Esophagus muscularis mucosa (tissue), 4 donors: ENCODE data around the gene CDH1. TPM values are rescaled to one million over a fixed set of nuclear protein-coding genes. Genes with fewer than 3 reads are reported as not detected.

Source experiments
- DNase-seq: peaks from one replicate; pipeline ENCODE4 v3.0.0-alpha.2; 2017; ENCODE audit errors: extremely low spot score
- H3K27ac ChIP-seq, 4 donors: fragments of 200-600 bp; sonication (generic); replicated peaks in 1 of 4; 1 replicate in 3 of 4; 2 replicates in 1 of 4; pipeline ENCODE4 v1.5.1; 2016 to 2019; ENCODE audit warnings: mild to moderate bottlenecking in 1 of 4
- H3K27me3 ChIP-seq, 4 donors: fragments of 200-600 bp; sonication (generic); one replicate each; pipeline versions ENCODE4 v1.5.1 to v1.6.0; 2016 to 2019
- H3K36me3 ChIP-seq, 4 donors: fragments of 200-600 bp; sonication (generic); one replicate each; pipeline ENCODE4 v1.5.1; 2016 to 2019
- H3K4me1 ChIP-seq, 4 donors: fragments of 200-600 bp; sonication (generic); one replicate each; pipeline ENCODE4 v1.5.1; 2016 to 2019
- H3K4me3 ChIP-seq, 4 donors: fragments of 200-600 bp; sonication (generic); 1 replicate in 2 of 4; 2 replicates in 2 of 4; pipeline ENCODE4 v1.5.1; 2016 to 2019; ENCODE audit warnings: mild to moderate bottlenecking in 4 of 4, moderate library complexity in 1 of 4
- H3K9me3 ChIP-seq, 4 donors: fragments of 200-600 bp; sonication (generic); 1 replicate in 3 of 4; 2 replicates in 1 of 4; pipeline ENCODE4 v1.5.1; 2016 to 2019
- EP300 ChIP-seq: sonication (generic); formaldehyde crosslinking; IDR thresholded peaks from one replicate; pipeline ENCODE4 v1.6.1; 2017; ENCODE audit warnings: antibody characterized with exemption
- POLR2A ChIP-seq: fragments of 450-650 bp; IDR thresholded peaks from one replicate; pipeline ENCODE4 v1.6.1; 2017; ENCODE audit warnings: antibody characterized with exemption, moderate library complexity, mild to moderate bottlenecking, low read depth
- POLR2AphosphoS5 ChIP-seq, 2 donors: sonication (generic); formaldehyde crosslinking; IDR thresholded peaks; one replicate each; pipeline ENCODE4 v1.6.1; 2017; ENCODE audit warnings: antibody characterized with exemption in 2 of 2
- WGBS: methylation state at CpG from one replicate; pipeline ENCODE4 v1.1.5; 2018; 5-methylcytosine and 5-hydroxymethylcytosine counted together
- intact Hi-C: fragments of 100-400 bp; cut with DNase I; formaldehyde crosslinking; loops from one replicate; pipeline ENCODE4 v1.15.1; 2023
- total RNA-seq, 4 donors: library from RNA; depleted of rRNA; stranded (reverse); fragments of >200 nt; gene quantifications; one replicate each; pipeline versions ENCODE4 v1.1.0 to v1.2.1, GENCODE V29; 2016
- TF ChIP-seq, protein P1 (sequence below), 3 experiments: fragments of 200-600 bp in 2 of 3; fragments of 450-650 bp in 1 of 3; sonication (generic) in 2 of 3; IDR thresholded peaks; one replicate each; pipeline ENCODE4 v1.5.1; 2017 to 2019; ENCODE audit warnings: antibody characterized with exemption in 3 of 3, mild to moderate bottlenecking in 2 of 3, moderate library complexity in 1 of 3

The CDH1 gene
- total RNA-seq, 4 donors from 2014 or later: 0.17 to 0.83 (median 0.51) TPM

DNA sequence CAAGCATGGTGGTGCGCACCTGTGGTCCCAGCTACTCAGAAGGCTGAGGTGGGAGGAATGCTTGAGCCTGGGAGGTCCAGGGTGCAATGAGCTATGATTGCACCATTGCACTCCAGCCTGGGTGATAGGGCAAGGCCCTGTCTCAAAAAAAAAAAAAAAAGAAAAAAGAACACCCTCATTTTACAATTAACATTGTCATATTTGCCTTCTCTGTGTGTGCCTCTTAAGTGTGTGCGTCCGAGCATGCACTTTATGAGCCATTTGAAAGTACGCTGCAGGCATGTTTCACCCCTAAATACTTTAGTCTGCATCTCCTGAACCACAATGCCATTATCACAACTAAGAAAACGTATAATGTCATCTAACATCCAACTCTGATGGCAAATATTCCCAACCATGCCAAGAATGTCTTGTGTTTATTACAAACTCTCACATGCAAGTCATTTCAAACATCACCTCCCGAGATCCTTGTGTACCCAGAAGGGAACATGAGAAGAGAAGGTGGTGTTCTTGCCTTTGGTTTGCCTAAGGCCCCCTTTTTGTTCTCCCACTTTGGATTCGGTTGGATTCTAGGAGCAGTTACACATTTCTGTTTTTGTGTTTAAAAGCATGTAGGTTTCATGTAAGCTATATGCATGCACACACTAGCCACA, 38.0 kb downstream of the CDH1 start:
- 72% methylated on average over 7 of the region's 7 CpGs for WGBS
- TF ChIP-seq POLR2AphosphoS5 (IDR thresholded peaks at IDR 0.05) (no peak), EP300 (no peak), POLR2A (no peak)
- TF ChIP-seq, protein P1, sequence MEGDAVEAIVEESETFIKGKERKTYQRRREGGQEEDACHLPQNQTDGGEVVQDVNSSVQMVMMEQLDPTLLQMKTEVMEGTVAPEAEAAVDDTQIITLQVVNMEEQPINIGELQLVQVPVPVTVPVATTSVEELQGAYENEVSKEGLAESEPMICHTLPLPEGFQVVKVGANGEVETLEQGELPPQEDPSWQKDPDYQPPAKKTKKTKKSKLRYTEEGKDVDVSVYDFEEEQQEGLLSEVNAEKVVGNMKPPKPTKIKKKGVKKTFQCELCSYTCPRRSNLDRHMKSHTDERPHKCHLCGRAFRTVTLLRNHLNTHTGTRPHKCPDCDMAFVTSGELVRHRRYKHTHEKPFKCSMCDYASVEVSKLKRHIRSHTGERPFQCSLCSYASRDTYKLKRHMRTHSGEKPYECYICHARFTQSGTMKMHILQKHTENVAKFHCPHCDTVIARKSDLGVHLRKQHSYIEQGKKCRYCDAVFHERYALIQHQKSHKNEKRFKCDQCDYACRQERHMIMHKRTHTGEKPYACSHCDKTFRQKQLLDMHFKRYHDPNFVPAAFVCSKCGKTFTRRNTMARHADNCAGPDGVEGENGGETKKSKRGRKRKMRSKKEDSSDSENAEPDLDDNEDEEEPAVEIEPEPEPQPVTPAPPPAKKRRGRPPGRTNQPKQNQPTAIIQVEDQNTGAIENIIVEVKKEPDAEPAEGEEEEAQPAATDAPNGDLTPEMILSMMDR (IDR thresholded peaks at IDR 0.05): no peak
- no peak for DNase-seq
- Histone ChIP-seq H3K9me3 (no peaks in the 10 kb centered on the region), H3K27me3 (no peaks in the 10 kb centered on the region), H3K27ac (no peak overlapping the region), H3K4me3 (no peak overlapping the region), H3K36me3 (no peaks in the 10 kb centered on the region), H3K4me1 (no peaks in the 10 kb centered on the region)
- intact Hi-C loops: no loop called here

DNA sequence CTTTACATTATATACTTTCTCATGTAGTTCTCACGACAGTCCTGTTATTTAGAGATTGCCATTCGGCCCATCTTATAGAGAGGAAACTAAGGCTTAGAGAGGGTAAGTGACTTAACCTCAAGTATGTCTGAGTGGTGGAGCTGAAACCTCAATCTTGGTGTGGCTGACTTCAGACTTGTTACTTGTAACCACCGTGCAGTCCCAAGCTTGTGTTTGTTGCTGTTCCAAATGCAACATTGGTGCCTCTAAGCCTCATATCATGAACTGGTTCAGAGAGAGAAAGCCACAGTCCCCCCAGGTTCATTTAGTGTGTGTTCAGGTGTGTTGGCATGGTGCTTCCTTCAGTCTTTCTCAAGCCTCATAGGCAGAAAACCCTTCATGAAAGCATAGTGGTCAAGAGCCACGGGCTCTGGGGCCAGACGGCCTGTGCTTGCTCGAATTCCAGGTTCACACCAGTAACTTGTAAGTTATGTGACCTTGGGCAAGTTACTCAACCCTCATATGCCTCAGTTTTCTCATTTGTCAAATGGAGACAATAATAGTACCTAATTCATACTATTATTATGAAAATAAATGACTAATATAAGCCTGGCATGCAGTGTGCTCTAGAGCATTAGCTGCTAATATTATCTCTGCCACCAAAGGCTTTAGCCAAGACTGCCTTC, 39.9 kb downstream of the CDH1 start:
- H3K9me3 ChIP-seq: no peaks in the 10 kb centered on the region
- H3K27me3 ChIP-seq: peaks cover 0 to 7% (median 0%) of the 10 kb centered on the region in 4 donors
- H3K27ac ChIP-seq: no peak overlapping the region
- H3K4me1 ChIP-seq: no peaks in the 10 kb centered on the region
- WGBS: 82% methylated on average over 6 of the region's 6 CpGs
- H3K4me3 ChIP-seq: no peak overlapping the region
- TF ChIP-seq POLR2AphosphoS5 (IDR thresholded peaks at IDR 0.05) (no peak), EP300 (no peak), POLR2A (no peak)
- TF ChIP-seq, protein P1 (IDR thresholded peaks at IDR 0.05): no peak
- no peaks in the 10 kb centered on the region for H3K36me3 ChIP-seq
- DNase-seq: no peak
- intact Hi-C loops: no loop called here

DNA sequence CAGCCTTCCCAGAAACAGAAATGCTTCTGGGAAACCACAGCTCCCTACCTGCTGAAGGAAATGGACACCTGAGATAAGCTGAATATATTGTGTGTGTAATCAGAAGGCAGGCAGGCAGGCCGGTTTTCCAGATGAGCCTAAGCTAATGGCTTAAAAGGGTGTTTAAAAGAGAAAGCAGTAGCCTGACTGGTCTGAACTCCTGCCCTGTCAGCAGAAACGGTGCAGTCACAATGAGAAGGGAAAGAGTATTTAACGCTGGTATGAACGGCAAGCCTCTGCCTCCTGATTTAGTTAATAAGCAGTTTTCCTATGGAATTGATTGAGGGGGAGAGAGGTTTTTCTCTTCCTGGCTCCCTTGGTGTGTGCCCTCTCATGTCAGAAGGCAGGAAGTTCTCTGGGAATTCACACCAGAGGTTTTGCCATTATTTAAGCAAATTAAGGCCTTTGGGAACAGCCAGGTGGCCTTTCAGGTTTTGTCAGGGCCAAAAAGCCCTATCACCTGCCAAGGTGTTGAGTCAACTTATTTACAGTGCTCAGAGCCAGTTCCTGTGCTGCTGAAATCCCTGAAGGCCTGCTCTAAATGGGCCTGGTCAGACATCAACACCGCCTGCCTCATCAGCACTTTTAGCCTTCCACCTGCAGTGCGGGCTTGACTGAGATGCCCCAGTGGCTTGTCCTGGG, 41.6 kb downstream of the CDH1 start:
- no peak for TF ChIP-seq POLR2AphosphoS5 (IDR thresholded peaks at IDR 0.05)
- TF ChIP-seq EP300: no peak
- no peak for TF ChIP-seq POLR2A
- TF ChIP-seq, protein P1 (IDR thresholded peaks at IDR 0.05): no peak
- WGBS: 60% methylated on average over 6 of the region's 6 CpGs
- Histone ChIP-seq H3K27ac (no peak overlapping the region), H3K4me3 (no peak overlapping the region), H3K36me3 (no peaks in the 10 kb centered on the region), H3K9me3 (no peaks in the 10 kb centered on the region), H3K4me1 (no peaks in the 10 kb centered on the region), H3K27me3 (peaks cover 0 to 10% (median 0%) of the 10 kb centered on the region in 4 donors)
- intact Hi-C loops: no loop called here
- no peak for DNase-seq

DNA sequence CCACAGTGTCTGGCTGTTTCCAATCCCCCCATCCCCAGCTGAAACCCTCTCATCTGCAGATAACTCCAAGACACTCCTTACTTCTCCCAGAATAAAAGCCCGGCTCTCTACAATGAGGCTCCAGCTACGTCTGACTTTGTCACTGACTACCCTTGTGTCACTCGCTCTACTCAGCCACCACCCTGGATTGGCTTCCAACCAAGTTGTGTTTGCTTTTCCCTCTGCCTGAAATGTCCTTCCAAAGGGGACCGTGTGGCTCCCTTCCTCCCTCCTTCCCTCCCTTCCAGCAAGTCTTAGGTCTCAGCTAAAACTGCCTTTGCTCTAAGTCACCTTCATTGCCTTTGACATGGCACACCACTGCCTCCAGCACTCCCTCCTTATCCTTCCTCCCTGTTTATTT, 42.8 kb downstream of the CDH1 start:
- TF ChIP-seq, protein P1 (IDR thresholded peaks at IDR 0.05): no peak
- TF ChIP-seq POLR2AphosphoS5 (IDR thresholded peaks at IDR 0.05) (no peak), POLR2A (no peak)
- 79% methylated on average over 4 of the region's 4 CpGs for WGBS
- Histone ChIP-seq H3K27ac (no peak overlapping the region), H3K4me3 (no peak overlapping the region), H3K4me1 (no peaks in the 10 kb centered on the region), H3K27me3 (peaks cover 0 to 10% (median 0%) of the 10 kb centered on the region in 4 donors), H3K36me3 (no peaks in the 10 kb centered on the region), H3K9me3 (no peaks in the 10 kb centered on the region)
- DNase-seq: no peak
- intact Hi-C loops: no loop called here
